ENCODE data around the gene CHID1.

Gene CHID1

DNA sequence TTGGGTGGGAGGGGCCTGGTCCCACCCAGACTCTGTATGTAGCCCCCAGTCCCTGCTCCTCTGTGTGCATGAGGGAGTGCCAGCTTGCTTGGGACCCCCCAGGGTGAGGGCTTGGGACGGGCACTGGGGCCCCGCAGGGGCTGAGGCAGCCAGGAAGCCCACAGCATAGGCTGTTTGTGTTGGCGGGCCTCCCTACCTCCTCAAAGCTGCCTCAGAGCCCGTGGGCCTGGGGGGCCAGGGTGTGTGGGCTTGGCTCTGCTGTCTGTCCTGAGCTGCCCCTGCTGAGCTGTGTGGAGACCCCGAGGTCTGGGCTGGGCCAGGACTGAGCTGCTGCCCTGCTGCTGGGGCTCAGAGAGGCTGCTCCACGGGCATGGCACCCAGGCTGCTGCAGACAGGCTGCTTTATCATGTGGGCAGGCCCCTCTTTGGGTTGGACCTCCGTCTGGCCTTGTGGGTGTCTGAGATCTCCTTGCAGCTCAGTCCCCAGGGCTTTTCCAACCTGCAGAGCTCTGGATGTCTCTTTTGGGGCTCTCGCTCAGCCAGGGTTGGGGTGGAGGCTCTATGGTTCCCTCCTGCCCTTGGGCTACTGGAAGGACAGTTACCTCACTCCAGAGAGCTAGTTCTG is 64.6 kb downstream of the CHID1 start:
- DNase-seq = no peak

- DNase-seq = no peak
Measured at GRCh38 chr11:844693-845644, 65.6 kb downstream of the CHID1 start.

DNA sequence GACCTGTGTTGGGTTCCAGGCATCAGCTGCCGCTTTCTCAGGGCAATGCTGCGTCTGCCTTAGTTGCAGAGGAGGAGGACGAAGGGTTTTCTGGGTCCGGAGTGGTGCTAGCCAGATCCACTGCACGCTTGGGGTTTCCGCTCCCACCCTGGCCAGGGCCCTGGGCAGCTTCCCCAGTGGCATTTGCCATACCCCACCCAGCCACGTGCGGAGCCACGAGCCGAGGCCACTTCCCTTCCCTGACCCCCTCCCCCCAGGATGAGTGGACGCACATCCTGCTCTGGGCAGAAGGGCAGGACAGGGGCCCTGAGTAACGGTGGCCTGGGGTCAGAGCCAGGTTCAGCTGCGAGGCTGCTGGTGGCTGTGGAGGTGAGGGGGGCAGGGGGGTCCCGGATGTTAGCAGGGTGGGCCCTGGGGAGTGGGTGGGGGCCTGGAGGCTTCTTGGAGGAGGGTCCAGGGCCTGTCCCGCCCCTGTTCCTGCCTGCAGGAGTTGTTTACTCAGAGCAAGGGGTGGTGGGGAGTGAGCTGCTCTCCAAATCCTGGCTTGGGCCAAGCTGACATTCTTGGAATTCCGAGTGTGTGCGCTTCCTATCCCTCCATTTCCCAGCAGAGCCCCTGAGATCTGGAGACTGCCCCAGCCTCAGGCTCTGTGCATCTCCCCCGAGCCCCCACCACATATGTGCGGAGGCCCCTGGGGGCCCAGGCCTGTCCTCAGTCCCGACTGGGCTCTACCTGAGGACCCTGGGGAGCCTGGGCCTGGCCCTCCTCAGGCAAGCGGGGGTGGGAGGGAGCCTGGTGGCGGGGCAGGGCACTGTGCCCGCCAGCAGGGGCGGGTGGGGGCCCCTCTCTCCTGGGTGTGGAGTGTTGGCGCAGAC is 66.6 kb downstream of the CHID1 start:
- DNase-seq = no peak

GRCh38 chr11:843086-843734 is 67.4 kb downstream of the CHID1 start:
- DNase-seq = no peak

- no peak for DNase-seq
Measured at GRCh38 chr11:842370-843002, 68.1 kb downstream of the CHID1 start, which contains the start of the genes POLR2L and TSPAN4. POLR2L (minus strand) TSS chr11:842529; CDS start chr11:842508, 21 bp downstream. TSPAN4 (plus strand) TSS chr11:842852; CDS start chr11:850305, 7,453 bp downstream.

GRCh38 chr11:841981-842369 is 68.6 kb downstream of the CHID1 start:
- no peak for DNase-seq

DNA sequence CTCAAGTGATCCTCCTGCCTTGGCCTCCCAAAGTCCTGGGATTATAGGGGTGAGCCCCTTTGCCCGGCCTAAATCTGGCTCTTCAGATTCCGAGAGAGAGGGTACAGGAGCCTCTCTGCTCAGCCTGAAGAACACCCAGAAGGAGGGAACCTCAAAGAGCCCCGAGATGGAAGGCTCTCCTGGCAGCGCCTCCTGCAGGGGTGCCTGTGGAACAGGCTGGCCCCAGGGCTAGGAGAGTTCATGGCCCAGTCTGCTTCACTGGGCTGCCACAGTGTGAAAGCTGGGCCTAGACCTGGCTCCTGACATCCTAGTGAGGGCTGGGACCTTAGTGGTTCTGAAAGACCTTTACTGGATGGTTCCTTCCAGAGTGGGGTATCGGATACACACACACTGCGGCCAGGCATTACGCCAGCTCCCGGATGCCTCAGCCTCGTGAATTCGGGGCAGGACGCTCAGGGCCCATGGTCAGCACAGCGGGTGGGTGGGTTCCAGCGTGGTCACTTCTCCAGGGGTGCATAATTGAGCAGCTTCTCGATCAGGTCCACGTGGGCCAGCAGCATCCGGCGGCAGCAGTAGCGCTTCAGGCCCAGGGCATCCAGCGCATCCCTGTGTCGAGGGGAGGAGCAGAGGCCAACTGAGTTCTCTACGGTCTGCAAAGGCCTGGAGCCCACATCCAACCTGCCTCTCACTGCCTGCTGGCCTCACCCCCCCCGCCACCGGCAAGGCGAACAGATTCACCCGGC is 70.6 kb downstream of the CHID1 start:
- no peak for DNase-seq

GRCh38 chr11:839280-839623 is 71.4 kb downstream of the CHID1 start:
- DNase-seq = no peak

- DNase-seq = no peak
Measured at GRCh38 chr11:838441-839279, 72.0 kb downstream of the CHID1 start.

- no peak for DNase-seq
Measured at GRCh38 chr11:837990-838307, 72.7 kb downstream of the CHID1 start.

DNA sequence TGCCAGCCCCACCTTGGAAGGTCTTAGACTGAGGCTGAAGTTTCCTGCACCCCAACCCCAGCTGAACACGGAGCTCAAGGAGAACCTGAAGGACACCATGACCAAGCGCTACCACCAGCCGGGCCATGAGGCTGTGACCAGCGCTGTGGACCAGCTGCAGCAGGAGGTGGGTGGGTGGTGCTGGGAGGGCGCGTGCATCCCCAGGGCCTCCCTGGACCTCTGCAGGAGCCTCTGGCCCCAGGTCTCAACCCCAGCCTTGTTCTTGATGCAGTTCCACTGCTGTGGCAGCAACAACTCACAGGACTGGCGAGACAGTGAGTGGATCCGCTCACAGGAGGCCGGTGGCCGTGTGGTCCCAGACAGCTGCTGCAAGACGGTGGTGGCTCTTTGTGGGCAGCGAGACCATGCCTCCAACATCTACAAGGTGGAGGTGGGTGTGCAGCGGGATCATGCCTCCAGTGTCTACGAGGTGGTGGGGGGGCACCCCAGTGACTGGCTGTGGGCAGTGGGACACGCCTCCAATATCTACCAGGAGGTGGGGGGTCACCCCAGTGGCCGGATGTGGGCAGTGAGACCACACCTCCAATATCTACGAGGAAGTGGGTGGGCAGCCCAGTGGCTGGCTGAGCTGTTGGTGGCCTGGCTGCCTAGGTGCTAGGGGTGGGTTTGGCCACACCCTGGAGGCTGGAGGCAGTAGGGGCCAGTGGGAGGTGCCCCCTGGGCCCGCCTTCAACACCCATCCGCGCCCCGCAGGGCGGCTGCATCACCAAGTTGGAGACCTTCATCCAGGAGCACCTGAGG is 73.2 kb downstream of the CHID1 start:
- no peak for DNase-seq

GRCh38 chr11:836700-837099 is 73.9 kb downstream of the CHID1 start:
- DNase-seq = no peak

GRCh38 chr11:836274-836673 is 74.3 kb downstream of the CHID1 start:
- DNase-seq = no peak

DNA sequence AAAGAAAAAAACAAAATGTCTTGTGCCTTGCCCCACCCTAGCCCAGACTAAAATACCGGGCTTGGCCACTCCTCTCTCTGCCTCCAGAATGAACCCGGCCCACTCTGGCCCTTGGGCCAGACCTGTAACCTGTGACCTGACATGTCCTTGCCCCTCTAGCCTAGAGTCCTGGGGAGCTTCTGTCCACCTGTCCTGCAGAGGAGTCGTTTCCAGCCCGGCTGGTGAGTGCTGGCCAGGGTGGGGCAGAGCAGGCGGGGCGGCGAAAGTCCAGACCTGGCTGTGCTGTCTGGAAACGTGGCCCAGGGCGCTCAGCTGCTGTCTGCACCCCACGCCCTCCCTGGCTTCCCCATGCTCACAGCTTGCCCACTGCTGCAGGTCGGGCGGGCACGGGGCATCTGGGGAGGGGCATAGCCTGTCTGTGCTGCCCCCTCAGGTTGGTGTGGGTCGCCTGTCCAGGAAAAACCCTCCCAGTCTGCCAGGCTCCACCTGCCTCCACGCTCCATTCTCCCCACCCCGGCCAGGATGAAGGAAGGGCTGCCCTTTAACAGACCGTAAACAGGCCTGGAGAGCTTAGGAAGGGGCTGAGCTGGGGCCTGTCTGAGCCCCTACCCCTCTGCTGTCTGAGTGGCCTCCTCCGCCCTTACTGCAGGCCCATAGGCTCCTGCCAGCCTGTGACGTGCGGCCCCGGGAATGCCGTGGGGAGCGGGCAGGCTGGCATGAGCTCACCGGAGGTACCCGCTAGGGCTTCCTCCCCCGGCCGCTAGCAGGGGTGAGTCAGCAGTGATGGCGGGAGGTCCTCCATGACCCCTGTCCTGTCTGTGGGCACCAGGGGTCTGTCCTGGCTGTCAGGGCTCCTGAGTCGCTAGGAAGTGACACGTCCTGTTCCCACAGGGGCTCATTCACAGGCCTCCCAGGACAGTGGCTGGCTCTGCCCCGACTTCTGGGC is 76.0 kb downstream of the CHID1 start:
- no peak for DNase-seq

GRCh38 chr11:833849-834311 is 76.7 kb downstream of the CHID1 start:
- DNase-seq = no peak

- DNase-seq = no peak
Measured at GRCh38 chr11:833114-833791, 77.4 kb downstream of the CHID1 start.

- DNase-seq = no peak
Measured at GRCh38 chr11:832529-833113, 78.0 kb downstream of the CHID1 start, which contains the start of gene CD151. CD151 (plus strand) TSS chr11:832952; CDS start chr11:836070, 3,118 bp downstream.

Data from SIG-M5 (cell line).